LNCaP clone FGC (cell line): ENCODE data around the gene FMNL3.

Experiments
- DNase-seq: peaks from one replicate; pipeline ENCODE4 v3.0.0-alpha.2; 2011; ENCODE audit warnings: low read depth
- H3K4me3 ChIP-seq: 2 replicates; pipeline ENCODE4 v1.5.1; 2011; ENCODE audit warnings: mild to moderate bottlenecking, low read depth, low read length, control low read depth
- TF ChIP-seq, protein P1 (sequence below): IDR thresholded peaks from 2 replicates; pipeline ENCODE4 v1.5.1; 2012; ENCODE audit warnings: mild to moderate bottlenecking; ENCODE audit not compliant: control insufficient read depth, insufficient read depth; ENCODE audit errors: extremely low read depth

The FMNL3 gene

DNA sequence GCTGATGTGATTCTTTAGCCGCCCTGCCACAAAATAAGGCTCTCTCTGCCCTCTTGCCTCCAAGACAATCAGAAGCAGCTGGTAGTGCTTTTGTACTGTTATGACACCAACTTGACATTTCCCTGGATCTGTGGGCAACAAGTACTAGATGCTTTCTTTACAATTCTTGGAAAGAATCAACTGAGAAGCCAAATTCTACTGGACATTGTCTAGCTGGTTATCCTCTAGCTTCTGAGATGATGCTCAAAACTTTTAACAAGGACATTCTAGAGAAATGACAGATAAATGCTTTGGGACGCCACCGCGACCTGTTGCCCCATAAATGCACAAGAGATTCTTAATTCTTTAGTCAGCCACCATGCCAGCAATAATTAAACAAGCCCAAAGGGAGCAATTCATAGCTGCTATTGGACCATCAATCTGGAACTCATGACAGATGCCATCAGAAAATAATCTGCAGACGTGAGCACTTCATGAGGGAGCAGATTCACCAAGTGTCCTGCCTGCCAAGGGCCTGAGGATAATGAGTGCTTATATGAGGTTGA, 22.8 kb downstream of the FMNL3 start:
- DNase-seq, result no peak
- H3K4me3 ChIP-seq, result no peak overlapping the region
- TF ChIP-seq, protein P1, sequence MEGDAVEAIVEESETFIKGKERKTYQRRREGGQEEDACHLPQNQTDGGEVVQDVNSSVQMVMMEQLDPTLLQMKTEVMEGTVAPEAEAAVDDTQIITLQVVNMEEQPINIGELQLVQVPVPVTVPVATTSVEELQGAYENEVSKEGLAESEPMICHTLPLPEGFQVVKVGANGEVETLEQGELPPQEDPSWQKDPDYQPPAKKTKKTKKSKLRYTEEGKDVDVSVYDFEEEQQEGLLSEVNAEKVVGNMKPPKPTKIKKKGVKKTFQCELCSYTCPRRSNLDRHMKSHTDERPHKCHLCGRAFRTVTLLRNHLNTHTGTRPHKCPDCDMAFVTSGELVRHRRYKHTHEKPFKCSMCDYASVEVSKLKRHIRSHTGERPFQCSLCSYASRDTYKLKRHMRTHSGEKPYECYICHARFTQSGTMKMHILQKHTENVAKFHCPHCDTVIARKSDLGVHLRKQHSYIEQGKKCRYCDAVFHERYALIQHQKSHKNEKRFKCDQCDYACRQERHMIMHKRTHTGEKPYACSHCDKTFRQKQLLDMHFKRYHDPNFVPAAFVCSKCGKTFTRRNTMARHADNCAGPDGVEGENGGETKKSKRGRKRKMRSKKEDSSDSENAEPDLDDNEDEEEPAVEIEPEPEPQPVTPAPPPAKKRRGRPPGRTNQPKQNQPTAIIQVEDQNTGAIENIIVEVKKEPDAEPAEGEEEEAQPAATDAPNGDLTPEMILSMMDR, result no peak

DNA sequence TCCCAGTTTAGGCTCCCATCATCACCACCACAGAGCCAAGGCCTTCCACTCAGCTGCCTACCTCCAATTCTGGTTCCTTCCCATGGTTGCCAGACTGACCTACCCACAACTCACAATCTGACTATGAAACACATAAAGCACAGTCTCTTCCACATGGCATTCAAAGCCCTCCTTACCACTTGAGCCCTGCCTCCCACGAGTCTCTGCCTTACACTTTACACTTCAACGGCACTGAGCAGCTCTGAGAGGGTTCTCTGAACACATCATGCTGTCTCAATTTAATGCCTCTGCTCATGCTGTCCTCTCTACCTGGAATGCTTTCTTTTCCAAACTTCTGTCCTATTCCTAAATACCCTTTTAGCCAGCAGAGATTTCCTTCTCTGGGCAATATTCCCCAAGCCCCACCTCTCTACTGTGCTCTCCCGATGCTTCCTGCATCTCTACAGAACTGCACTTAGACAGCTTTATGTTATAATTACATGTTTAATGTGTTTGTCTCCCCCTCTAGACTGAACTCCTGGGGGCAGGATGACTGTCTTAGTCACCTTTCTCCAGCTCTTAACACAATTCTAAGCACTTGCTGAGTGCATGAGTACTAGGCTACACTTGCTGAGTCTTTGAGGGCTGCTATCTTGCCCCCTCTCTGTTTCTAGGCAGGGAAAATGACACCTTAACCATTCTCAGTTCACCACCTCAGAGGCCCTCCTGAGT, 23.5 kb downstream of the FMNL3 start:
- H3K4me3 ChIP-seq, result no peak overlapping the region
- no peak for DNase-seq
- TF ChIP-seq, protein P1, result no peak

DNA sequence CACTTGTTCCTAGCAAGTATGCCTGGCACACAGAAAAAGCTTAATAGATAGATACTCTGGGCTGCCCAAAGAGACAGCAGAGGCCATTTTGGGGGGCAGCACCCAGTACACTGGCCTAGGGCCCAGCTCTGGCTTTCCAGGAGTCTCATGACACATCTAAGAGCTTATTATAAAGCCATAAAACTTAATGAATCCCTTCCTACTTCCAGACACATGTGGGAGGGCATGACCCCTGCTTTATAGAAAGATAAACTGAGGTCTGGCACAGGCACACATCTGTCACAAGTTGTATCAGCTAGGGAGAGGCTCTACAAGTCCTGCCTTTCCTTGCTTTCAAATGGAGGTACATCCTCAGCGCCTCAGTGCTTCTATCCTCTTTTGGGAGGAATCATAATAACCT, 27.1 kb downstream of the FMNL3 start:
- TF ChIP-seq, protein P1, result no peak
- no peak overlapping the region for H3K4me3 ChIP-seq
- DNase-seq, result no peak

DNA sequence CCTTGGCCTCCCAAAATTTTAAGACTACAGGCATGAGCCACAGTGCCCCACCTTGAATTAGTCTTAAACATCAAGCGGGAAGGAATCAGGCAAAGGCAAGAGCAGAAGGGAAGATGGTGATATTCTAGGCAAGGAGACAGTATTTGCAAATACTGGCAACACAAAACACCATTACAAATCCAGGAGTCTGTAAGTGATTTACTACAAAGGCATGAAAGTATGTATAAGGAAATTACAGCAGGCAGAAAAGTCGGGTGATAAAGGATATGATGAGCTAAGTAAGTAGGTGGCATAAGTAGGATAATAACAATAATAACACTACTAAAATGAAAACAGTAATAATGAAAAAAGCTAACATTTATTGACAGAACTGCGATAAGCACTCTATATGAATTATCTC, 28.5 kb downstream of the FMNL3 start:
- DNase-seq, result no peak
- TF ChIP-seq, protein P1, result no peak
- H3K4me3 ChIP-seq, result no peak overlapping the region

DNA sequence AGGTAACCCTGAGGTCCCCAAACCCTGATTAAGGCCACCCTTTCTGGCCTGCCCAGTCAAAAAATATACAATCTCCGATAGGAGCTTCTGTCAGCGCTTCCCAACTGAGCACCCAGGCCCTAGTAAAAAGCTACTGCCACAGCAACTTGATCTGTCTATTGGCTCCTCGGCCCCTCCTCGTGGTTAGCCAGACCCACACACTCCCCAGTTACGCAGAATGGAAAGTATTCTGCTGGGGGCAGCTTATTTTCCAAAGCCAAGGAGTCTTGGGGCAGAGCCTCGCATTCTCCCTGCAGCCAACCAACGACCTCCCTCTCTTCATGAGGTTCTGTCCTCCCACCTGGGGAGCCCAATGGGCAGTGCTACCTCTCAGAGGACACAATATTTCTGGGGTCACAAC, 32.1 kb downstream of the FMNL3 start:
- TF ChIP-seq, protein P1, result no peak
- no peak for DNase-seq
- no peak overlapping the region for H3K4me3 ChIP-seq

DNA sequence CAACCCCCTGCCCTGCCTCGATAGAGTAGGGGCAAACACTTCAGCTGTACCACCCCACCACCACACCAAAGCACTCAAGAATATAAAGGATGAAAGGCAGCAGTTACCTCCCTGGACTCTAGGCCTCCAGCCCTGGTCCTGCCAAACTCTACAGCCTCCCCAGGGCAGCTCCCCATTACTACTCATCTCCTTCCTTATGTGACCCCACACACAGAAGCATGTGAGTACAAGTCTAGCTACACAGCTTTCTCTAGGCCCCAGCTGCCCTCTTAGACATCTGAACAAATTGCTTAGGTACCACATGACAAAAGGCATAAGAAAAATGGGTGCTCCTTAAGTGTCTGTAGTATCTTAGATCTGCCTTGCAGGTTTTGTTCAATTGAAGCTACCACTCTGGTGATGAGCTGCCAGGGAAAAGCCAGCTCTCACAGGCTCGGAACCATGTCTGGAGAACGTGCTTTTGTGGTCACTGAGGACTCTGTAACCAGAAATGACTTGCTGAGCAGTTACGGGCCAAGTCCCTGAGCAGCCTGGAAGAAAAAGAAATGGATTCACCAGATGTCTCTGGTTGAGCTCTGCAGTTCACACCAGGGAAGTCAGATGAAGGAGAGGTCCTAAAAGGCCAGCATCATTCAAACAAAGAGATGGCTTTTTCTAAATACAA, 32.8 kb downstream of the FMNL3 start:
- H3K4me3 ChIP-seq, result no peak overlapping the region
- DNase-seq, result no peak
- TF ChIP-seq, protein P1, result no peak
